HG03432 (cell line): ENCODE measurements around the gene NHEJ1.
"Not testable (repeated sequence)": the region's sequence is repeated elsewhere in the genome, so short reads cannot be mapped to it uniquely, and the experiment has no call there.

Experiments
- ATAC-seq: cut with Tn5 transposase; IDR thresholded peaks from one replicate; pipeline ENCODE4 v1.9.1; 2021; ENCODE audit warnings: mild to moderate bottlenecking, moderate library complexity; ENCODE audit not compliant: unreplicated experiment

Gene NHEJ1, protein sequence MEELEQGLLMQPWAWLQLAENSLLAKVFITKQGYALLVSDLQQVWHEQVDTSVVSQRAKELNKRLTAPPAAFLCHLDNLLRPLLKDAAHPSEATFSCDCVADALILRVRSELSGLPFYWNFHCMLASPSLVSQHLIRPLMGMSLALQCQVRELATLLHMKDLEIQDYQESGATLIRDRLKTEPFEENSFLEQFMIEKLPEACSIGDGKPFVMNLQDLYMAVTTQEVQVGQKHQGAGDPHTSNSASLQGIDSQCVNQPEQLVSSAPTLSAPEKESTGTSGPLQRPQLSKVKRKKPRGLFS

DNA sequence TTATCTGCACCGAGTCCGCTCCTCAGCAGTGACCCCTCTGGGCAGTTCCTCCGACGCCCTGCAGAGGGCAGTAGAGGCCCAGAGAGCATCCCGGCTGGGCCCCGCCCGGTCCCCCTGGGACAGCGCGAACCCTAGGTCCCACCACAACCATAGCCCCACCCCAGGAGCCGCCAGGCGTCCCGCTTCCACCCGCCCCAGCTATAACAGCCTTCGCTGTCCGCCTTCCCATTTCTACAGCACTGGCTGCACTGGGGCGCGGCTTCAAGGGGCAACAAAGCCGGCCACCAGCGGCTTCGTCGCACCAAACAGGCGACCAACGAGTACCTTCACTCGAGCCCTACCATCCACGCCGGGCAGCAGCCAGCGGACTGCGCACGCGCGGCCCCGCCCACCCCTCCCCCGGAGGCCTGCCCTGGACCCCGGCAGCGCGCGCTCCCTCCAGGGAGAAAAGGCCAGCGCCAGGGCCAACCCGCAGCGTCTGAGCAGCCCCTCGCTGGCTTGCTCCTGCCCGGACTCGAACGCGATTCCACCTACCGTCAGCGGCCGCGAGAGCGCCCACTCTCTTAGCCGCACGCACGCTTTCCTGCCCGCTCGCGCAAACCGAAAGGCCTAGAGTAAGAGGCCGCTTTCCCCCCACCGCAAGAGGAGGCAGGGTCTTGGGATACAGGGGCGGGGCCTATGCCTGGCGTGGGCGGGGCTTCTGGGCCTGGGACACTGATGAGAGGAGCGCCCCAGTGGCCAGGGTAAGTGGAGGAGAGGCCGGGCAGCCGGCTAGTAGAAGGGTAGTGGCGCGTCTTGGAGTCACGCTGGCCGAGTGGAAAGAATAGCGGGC lies at the start of gene NHEJ1:
Gene NHEJ1 (minus strand): TSS at position 630 of the 832 bp plus-strand sequence. CDS start 2,453 bp downstream, outside the sequence.
- peak; percentile 90 for ATAC-seq

DNA sequence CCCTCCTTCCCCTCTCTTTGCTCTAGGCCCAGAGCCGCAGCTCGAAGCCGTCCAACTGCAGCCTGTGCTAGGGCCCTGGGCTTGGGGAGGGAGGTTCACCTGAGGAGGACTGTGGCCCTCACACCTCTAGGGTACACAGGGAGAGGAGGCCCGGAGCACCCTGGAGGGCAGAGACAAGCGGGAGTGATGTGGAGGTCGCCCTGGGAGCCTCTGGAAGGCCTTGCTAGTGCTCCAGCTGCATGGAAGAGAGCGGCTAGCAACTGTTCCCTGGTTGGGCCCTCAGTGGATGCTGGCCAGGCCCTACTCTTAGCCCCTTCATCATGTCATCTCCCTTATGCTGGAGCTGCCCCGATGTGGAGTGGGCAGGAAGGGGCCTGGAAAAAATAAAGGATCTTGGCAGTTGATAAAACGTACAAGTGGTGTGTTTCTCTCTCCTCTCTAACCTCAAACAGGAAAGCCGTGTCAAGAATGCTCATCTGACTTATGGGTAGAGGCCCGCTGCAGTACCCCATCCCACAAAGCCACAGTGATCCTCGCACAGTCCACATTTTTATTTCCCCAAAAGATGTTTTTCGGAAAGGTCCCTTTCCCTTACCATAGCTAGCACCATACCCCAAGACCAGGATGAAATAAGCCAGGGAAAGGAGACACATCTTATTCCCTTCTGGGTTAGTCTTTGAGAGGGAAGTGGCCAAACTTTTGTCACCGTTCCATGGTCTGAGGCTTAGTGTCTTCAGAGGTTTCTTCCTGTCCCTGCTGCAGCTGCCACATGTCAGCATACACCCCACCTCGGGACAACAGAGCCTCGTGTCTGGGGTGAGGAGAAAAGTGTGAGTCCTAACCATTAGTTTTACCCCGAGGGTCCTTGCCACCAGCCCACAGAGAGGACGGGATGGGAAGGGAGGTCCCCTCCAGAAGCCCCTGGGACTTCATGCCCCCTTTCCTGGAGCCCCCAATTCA lies 48.9 kb upstream of the NHEJ1 start:
- ATAC-seq = no peak

DNA sequence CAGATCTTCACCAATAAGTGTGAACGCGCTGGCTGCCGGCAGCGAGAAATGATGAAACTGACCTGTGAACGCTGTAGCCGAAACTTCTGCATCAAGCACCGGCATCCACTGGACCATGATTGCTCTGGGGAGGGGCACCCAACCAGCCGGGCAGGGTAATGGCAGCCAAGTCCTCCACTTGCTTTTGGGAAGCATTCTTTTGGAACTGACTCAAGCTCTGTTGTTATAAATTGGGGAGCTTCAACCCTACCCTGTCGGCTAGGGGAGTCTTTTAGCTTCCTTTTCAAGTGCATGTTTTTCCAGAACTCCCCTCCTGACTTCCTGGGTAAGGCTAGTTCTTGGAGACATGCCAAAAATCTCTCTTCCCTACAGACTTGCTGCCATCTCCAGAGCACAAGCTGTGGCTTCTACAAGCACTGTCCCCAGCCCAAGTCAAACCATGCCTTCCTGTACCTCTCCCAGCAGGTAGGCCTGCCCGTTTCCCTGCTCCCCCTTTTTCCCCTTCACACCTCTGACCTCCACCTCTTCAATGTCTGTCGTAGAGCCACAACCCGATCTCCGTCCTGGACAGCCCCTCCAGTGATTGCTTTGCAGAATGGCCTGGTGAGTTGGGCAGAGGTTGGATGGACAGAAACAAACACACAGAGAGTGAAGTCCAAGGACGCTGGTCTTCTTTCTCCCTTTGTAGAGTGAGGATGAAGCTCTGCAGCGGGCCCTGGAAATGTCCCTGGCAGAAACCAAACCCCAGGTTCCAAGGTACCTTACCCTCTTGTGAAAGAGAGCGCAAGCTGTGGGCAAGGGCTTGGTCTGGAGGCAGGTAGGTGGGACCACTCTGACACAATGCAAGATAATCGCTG lies 47.5 kb upstream of the NHEJ1 start:
- ATAC-seq = no peak

DNA sequence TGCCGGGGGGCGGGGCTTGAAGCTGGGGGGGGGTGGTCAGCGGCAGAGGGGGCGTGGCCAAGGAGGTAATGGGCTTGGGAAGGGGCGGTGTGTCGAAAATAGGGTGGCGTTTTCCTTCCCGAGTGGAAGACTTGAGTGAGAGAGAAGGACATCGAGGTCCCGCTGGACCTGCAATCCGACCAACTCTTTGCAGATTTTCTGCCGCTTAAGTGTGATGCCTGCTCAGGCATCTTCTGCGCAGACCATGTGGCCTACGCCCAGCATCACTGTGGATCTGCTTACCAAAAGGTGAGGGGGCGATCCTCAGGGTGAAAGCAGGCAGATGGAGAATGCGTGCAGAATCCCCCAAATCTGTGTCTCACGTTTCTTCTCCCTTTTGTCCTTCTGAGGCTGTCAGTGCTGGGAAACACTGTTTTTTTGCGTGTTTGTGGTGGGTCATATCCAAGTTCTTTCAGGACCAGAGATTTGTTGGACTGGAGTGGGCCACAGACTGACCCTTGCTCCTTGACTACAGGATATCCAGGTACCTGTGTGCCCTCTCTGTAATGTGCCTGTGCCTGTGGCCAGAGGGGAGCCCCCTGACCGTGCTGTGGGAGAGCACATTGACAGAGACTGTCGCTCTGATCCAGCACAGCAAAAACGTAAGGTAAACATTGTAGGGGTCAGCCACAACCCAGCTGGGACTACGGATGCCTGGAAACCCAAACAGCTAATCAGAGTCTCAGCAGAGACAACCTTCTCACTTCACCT lies 46.7 kb upstream of the NHEJ1 start:
- no peak for ATAC-seq

DNA sequence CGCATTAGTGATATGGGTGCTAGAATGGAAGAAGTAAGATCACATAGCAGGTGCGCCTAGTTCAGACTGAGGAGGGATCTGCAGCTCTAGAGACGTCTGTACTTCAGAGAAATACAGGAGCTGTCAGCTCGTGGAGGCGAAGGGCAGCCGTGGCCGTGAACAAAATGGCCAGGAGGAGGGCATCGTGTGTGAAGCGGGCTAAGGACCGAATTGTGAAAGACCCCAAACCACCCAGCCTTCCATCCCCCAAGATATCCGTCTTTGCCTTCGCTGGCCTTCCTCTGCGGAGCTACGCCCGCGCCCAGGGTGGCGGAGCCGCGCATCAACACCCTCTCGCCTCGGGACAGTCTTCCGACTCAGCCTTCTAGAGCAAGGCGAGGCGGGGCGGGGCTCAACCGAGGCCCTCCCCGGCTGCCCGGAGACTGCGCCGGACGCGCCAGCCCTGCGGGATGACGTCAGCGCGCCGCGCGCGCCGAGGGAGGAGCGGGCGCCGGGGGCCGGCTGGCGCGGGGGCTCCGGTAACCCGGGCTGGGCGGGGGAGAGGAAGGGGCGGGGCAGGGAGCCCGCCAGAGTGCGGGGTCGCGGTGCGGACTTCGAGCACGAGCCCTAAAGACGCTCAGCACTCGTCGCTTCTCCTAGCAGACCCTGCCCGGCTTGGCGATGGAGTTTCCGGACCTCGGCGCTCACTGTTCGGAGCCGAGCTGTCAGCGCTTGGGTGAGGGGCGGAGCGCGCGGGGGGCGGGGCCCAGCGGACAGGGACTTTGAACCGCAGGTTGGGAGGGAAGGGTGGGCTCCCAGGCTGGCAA lies 45.9 kb upstream of the NHEJ1 start, which contains the start of gene ZFAND2B:
Gene ZFAND2B (plus strand): TSS at position 455 of the 806 bp plus-strand sequence. CDS start 206 bp downstream, at position 661.
- ATAC-seq = peak; percentile 97

DNA sequence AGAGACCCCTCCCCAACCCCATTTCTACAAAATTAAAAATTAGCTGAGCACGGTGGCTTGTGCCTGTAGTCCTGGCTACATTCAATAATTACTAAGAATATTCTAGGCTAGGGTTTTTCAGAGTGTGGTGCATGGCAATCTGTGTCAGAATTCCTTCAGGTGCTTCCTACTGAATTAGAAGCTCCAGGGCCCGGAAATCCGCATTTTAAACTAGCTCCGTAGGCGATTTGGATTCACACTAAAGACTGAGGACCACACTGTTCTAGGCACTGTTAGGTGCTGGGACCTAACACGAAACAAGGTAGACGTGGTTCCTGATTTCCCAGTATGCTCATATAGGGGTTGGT lies 45.3 kb upstream of the NHEJ1 start:
- ATAC-seq = no peak

DNA sequence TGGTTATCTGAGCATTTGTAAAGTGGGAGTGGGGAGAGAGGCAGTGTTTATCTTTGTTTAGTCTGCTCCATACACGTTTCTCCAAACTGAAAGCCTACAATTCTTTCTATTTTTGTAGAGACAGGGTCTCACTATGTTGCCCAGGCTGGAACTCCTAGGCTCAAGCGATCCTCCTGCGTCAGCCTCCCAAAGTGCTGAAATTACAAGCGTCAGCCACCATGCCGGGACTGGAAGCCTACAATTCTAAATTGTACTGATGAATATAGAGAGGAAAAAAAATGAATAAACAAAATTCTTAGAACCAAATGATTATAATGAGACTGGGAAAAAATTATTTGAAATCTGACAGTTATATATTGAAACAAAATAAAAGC lies 44.5 kb upstream of the NHEJ1 start:
- no peak for ATAC-seq

DNA sequence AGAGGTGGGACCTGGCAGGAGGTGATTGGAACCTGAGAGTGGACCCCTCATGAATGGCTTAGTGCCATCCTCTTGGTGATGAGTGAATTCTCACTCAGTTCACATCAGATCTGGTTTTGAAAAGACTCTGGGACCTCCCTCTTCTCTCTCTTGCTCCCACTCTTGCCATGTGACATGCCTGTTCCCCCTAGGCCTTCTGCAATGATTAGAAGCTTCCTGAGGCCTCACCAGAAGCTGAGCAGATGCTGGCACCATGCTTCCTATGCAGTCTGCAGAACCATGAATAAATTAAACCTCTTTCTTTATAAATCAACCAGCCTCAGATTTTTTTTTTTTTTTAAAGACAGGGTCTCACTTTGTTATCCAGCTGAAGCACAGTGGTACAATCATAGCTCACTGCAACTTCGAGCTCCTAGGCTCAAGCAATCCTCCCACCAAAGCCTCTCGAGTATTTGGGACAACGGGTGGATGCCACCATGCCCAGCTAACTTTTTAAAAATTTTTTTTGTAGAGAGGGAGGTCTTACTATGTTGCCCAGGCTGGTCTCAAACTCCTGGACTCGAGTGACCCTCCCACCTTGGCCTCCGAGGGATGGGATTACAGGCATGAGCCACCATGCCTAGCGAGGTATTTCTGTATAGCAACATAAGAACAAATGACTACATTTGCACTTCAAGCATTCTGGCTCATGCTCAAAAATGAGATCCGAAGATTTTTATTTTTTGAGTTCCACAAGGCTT lies 44.0 kb upstream of the NHEJ1 start:
- no peak for ATAC-seq

DNA sequence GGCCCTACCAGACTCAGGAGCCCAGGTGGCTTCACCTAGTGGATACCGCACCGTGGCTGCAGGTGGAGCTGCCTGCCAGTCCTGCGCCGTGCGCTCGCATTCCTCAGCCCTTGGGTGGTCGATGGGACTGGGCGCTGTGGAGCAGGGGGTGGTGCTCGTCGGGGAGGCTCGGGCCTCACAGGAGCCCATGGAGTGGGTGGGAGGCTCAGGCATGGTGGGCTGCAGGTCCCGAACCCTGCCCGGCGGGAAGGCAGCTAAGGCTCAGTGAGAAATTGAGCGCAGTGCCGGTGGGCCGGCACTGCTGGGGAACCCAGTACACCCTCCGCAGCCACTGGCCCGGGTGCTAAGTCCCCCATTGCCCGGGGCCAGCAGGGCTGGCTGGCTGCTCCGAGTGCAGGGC lies 40.7 kb upstream of the NHEJ1 start:
- ATAC-seq = not testable (repeated sequence)

DNA sequence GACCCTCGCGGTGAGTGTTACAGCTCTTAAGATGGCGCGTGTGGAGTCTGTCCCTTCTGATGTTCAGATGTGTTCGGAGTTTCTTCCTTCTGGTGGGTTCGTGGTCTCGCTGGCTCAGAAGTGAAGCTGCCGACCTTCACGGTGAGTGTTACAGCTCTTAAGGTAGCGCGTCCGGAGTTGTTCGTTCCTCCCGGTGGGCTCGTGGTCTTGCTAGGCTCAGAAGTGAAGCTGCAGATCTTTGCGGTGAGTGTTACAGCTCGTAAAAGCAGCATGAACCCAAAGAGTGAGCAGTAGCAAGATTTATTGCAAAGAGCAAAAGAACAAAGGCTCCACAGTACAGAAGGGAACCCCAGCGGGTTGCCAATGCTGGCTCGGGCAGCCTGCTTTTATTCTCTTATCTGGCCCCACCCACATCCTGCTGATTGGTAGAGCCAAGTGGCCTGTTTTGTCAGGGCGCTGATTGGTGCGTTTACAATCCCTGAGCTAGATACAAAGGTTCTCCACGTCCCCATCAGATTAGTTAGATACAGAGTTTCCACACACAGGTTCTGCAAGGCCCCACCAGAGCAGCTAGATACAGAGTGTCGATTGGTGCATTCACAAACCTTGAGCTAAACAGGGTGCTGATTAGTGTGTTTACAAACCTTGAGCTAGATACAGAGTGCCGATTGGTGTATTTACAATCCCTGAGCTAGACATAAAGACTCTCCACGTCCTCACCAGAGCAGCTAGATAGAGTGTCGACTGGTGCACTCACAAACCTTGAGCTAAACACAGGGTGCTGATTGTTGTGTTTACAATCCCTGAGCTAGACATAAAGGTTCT lies 40.1 kb upstream of the NHEJ1 start:
- not testable (repeated sequence) for ATAC-seq

DNA sequence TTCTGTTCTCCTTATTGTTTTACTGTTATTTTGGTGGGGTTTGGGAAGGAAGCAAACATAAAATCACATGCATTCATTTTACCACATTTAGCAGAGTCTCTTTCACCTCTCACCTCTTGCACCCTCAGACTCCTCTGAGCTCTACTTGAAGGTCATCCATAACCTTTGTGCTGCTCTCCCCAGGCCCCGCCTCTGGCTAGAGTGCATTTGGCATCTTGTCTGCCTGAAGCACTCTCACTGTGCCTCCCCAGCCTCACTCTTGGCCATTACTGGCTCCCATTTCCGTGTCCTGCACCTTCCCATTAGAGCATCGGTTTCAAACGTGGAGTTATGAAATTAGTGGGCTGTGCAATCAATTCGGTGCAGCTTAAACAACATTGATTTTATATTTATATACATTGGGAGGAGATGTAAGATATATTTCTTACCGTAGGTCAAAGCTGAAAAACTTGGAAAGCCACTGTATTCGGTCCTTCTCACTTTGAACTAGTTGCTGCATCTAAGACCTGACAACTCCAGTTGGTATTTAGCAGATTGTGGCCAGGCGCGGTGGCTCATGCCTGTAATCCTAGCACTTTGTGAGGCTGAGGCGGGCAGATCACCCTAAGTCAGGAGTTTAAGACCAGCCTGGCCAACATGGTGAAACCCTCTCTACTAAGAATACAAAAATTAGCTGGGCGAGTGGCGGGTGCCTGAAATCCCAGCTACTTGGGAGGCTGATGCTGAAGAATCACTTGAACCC lies 39.0 kb upstream of the NHEJ1 start:
- no peak for ATAC-seq

DNA sequence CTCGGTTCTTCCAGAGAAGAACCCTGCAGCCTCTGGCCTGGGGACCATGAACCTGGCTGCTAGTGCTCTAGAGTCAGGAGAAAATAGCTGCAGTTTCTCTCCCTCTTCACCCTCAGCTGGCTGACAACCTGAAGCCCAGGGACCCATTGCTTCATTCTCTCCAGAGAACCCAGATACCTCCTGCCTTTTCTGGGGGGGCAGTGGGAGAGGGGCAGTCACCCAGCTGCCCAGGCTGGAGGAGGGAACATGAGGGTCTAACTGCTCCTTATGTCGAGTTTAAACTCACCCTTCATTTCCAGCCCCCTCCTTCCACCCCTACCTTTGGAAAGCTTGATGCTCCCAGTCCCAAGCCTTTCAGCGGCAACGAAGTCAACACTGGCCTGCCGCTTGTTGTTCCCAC lies 38.4 kb upstream of the NHEJ1 start:
- ATAC-seq = no peak

DNA sequence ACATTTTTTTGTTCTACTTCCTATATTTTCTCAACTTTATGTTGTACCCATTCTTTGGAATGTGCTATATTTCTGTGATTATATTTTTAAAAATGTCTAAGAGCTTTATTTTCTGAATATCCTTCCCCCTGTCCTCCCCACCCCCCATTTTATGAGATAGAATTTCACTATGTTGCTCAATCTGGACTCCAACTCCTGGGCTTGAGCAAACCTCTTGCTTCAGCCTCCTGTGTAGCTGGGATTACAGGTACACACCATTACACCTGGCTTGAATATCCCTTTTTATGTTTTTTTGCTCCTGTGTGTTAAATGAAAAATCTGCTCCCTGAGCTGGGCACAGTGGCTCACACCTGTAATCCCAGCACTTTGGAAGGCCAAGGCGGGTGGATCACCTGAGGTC lies 36.8 kb upstream of the NHEJ1 start:
- no peak for ATAC-seq

DNA sequence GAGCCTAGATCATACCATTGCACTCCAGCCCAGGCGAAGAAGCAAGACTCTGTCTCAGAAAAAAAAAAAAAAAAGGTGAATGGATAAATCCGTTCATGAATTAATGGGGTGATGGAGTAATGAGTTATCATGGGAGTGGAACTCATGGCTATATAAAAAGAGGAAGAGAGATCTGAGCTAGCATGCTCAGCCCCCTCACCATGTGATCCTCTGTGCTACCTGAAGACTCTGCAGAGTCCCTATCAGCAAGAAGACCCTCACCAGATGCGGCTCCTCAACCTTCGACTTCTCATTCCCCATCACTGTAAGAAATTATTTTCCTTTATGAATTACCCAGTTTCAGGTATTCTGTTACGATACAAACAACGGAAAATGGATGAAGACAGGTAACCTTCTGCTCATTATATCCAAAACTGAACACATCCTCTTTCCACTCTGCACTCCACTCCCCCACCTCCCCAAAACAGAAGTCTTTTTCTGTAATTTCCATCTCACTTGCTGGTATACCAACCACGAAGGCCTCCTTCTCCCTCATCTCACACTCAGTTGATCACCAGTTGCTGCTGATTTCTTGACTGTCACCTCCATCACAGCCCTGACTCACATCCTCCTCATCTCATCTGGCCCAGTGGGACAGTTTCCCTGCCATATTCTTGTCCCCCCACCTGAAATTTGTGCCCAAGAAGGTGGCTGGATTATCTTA lies 26.3 kb upstream of the NHEJ1 start:
- ATAC-seq = no peak

DNA sequence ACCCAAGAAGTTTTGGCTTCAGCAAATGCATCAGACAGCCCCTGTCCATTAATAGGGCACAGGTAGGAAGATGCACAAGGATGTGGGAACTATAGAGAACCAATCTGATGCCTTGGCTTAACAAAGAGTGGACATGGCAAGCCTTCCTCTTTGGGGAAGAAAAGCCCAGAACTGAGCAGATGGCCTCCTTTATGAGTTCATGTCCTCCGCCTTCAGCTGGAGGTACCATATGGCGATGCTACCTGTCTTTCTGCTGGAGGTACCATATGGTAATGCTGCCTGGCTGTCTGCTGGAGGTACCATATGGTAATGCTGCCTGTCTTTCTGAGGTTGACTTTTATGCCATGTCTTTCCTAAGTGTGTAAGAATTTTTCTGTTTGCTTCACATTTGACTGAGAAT lies 23.5 kb upstream of the NHEJ1 start:
- ATAC-seq = no peak
